HG03342 (cell line): ENCODE results near the gene CBX3.
"Not testable (repeated sequence)": the region's sequence is repeated elsewhere in the genome, so short reads cannot be mapped to it uniquely, and the experiment has no call there.

Source experiments
- ATAC-seq: cut with Tn5 transposase; IDR thresholded peaks from one replicate; pipeline ENCODE4 v1.9.1; 2021; ENCODE audit warnings: mild to moderate bottlenecking, moderate library complexity; ENCODE audit not compliant: unreplicated experiment

Gene CBX3

GRCh38 chr7:26169271-26169670 lies 32.3 kb upstream of the CBX3 start:
- no peak for ATAC-seq

DNA sequence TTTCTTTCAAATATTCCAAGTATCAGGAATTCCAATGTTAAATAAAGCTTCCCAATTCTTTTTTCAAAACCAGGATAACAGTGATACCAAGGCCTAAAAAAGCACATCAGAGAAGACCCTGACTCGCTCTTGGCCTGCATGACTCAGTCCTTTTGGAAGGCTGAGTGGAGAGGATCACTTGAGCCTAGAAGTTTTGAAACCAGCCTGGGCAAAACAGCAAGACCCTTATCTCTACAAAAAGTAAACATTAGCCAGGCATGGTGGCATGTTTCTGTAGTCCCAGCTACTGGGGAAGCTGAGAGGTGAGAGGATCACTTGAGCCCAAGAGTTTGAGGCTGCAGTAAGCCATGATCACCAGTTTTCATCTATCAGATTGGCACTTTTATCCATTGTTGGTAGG lies 30.9 kb upstream of the CBX3 start:
- no peak for ATAC-seq

DNA sequence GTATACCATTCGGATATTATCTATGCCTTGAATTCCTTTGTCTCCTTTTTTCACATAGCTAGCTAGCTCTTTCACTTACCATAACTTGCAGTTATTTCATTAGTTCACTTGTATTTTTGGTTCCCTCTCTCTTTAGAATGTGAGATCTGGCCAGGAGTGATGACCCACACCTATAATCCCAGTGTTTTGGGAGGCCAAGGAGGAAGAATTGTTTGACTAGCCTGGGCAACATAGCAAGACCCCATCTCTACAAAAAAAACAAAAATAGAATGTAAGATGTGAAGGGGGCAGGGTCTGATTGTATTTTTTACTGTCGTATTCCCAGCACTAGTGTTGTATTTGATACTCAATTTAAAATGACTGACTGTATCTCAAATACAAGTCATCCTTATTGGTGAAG lies 29.9 kb upstream of the CBX3 start:
- no peak for ATAC-seq

- no peak for ATAC-seq
Observed at GRCh38 chr7:26172048-26172447, 29.5 kb upstream of the CBX3 start.

- not testable (repeated sequence) for ATAC-seq
Observed at GRCh38 chr7:26175903-26176302, 25.6 kb upstream of the CBX3 start.

- ATAC-seq: not testable (repeated sequence)
Observed at GRCh38 chr7:26176696-26177095, 24.8 kb upstream of the CBX3 start.

- ATAC-seq: not testable (repeated sequence)
Observed at GRCh38 chr7:26177269-26177668, 24.3 kb upstream of the CBX3 start.

DNA sequence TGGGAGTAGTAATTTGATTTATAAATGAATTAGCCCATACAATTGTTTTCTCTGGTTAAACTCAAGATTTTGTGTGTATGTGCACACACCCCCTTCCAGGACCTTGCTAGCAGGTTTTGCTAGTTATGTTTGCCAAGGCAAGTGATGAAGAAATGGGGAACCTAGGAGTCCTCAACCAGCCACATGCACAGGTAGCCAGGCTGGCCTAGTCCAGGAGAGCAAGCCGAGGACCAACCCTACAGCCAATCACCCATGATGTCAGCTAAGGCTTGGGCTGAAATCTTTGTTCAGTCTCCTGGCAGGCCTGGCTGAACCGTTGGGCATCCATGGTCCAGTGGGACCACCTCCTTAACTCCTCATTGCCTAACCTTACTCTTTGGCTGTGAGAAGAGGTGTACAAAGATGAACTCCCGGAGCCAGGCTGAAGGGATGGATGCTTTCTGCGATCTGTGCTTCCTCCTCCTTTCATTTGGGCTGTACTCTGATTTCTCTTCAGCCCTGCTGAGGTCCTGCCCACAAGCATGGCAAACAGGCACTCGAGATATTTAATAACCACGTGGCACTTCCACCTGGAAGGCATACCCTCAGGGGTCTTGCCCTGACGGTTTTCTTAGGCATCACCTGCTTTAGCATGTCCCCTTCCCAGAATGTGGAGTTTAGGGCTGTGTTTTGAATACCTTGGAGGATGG lies 23.1 kb upstream of the CBX3 start:
- ATAC-seq: no peak

- no peak for ATAC-seq
Observed at GRCh38 chr7:26179422-26179821, 22.1 kb upstream of the CBX3 start.

DNA sequence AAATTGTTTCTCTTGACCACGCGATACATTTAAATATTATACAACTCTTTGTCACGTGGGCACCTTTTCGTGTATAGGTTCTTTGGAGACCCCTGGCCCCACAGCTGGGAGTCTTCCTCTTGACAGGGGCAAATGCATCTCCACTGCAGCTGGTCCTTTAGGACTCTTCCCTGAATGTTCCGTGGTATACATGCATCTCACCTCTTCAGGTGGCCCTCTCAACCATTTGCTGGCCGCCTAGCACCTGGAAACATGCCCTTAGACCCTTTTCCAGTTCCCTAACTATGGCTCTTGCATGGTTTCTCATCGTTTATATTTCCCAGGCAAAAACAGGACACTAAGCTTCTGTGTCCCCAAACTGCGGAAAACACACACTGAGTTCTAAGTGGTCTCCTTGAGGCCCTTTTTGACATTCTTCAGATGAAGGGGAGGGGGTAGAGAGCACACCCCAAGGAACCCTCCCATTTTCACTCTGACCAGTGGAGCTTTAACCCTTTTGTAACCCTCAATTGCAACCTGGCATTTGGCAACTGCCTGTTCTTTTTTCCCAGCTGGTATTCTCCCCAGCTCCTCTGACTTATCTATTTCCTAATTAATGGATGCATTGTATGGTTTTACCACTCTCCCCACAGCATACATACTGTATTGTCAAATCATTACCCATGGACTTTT lies 21.6 kb upstream of the CBX3 start:
- ATAC-seq: no peak

DNA sequence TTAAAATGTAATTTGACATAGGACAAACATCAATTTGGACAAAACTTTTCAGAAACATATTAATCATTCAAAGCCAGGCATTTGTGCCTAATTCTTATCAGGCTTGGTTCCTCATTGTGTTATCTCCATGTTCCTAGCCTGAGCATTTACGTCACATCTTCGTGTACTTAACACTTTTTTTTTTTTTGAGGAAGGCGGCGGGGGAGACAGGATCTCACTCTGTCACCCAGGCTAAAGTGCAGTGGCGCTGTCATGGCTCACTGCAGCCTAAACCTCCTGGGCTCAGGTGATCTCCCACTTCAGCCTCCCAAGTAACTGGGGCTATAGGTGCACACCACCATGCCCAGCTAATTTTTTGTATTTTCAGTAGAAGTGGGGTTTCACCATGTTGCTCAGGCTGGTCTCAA lies 20.8 kb upstream of the CBX3 start:
- no peak for ATAC-seq

DNA sequence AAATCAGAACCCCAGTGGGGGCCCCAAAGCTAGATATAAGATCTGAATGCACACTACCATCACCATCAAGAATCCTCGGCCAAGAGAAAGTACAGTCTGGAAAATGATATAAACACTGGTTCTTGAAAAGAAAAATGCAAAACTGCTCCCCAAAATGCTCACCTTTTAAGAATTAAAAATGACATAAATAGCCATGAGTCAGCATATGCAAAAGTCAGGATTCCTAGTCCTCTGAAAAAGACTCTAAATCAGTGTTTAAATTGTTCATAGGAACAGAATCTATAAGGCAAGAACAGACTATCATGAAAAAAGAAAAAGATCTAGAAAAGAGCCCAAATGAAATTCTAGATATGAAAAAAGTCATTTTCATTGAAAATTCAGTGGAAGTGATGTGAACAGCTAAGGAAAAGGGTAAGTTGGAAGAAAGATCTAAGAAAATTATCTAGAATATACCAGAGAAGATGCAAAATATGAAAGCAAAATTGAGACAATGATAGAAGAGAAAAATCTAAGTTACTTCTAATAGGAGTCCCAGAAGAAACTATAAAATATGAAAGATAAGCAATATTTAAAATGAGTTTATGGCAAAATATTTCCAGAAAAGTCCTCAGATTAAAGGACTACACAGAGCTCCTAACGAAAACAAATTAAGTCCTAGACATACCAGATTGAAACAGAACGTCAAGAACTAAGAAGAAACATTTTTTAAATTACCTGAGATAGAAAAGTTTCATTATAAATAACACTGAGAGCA lies 19.9 kb upstream of the CBX3 start:
- ATAC-seq: no peak

DNA sequence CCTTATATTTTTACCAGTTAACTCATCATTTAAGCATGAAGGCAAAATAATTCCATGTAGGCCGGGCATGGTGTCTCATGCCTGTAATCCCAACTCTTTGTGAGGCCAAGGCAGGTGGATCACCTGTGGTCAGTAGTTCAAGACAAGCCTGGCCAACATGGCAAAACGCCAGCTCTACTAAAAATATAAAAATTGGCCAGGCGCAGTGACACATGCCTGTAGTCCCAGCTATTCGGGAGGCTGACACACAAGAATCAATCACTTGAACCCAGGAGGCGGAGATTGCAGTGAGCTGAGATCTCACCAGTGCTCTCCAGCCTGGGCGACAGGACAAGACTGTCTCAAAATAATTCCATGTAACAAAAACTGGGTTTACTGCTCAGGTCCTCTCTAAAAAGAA lies 19.3 kb upstream of the CBX3 start:
- no peak for ATAC-seq

DNA sequence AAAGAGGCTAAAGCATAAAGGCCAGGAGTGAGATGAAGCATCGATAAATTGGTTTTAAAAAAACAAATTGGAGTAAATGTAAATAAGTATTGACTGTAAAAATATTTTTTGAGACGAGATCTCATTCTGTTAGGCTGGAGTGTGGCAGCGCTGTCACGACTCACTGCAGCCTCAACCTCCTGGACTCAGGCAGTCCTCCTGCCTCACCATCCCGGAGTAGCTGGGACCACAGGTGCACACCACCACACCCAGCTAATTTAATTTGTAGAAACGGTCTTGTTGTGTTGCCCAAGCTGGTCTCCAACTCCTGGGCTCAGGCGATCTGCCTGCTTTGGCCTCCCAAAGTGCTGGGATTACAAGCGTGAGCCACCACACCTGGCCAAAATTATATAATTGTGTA lies 18.8 kb upstream of the CBX3 start:
- ATAC-seq: no peak

DNA sequence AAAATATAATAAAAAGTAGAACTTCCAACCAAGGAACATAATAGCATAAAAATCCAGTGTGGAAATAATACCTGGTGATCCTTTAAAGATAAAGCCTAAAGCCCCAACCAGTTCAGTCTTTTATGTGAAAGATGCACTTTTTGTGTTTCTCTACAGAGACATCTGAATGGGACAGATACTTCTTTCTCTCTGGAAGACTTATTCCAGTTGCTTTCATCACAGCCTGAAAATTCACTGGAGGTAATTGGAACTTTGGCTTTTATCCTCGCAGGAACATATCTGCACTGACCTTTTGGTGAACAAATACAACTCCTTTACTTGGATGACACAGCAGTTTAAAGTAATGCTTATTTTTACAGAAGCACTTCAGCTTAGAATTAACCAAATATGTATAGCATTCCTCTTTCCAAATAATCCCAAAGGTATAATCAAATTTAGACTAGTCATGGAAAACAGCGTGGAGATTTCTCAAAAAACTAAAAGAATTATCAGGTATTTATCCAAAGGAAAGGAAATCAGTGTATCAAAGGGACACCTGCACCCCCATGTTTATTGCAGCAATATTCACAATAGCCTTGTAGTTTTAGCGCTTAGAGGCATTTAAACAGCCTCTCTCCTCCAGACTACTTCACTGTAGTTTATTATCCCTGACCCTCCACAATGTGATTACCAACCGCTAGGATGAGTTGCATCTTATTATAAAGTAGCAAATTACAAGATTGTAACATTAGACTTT lies 17.8 kb upstream of the CBX3 start:
- ATAC-seq: no peak

DNA sequence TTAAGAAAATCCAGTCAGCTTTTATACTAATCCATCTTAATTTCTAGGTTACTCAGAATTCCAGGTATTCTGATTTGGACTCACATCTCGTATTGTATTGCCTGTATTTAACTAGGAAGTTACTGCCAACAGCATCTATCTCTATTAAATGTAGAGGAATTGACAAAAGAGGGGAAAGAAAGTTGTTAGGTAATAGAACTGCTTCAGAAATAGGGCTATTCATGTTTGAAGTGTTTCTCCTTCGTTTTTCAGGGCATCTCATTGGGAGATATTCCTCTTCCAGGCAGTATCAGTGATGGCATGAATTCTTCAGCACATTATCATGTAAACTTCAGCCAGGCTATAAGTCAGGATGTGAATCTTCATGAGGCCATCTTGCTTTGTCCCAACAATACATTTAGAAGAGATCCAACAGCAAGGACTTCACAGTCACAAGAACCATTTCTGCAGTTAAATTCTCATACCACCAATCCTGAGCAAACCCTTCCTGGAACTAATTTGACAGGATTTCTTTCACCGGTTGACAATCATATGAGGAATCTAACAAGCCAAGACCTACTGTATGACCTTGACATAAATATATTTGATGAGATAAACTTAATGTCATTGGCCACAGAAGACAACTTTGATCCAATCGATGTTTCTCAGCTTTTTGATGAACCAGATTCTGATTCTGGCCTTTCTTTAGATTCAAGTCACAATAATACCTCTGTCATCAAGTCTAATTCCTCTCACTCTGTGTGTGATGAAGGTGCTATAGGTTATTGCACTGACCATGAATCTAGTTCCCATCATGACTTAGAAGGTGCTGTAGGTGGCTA lies 17.1 kb upstream of the CBX3 start:
- not testable (repeated sequence) for ATAC-seq

GRCh38 chr7:26185131-26185843 lies 16.3 kb upstream of the CBX3 start:
- no peak for ATAC-seq

DNA sequence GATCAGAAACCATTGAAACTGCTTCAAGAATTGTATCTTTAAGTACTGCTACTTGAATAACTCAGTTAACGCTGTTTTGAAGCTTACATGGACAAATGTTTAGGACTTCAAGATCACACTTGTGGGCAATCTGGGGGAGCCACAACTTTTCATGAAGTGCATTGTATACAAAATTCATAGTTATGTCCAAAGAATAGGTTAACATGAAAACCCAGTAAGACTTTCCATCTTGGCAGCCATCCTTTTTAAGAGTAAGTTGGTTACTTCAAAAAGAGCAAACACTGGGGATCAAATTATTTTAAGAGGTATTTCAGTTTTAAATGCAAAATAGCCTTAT lies 15.7 kb upstream of the CBX3 start:
- ATAC-seq: no peak

DNA sequence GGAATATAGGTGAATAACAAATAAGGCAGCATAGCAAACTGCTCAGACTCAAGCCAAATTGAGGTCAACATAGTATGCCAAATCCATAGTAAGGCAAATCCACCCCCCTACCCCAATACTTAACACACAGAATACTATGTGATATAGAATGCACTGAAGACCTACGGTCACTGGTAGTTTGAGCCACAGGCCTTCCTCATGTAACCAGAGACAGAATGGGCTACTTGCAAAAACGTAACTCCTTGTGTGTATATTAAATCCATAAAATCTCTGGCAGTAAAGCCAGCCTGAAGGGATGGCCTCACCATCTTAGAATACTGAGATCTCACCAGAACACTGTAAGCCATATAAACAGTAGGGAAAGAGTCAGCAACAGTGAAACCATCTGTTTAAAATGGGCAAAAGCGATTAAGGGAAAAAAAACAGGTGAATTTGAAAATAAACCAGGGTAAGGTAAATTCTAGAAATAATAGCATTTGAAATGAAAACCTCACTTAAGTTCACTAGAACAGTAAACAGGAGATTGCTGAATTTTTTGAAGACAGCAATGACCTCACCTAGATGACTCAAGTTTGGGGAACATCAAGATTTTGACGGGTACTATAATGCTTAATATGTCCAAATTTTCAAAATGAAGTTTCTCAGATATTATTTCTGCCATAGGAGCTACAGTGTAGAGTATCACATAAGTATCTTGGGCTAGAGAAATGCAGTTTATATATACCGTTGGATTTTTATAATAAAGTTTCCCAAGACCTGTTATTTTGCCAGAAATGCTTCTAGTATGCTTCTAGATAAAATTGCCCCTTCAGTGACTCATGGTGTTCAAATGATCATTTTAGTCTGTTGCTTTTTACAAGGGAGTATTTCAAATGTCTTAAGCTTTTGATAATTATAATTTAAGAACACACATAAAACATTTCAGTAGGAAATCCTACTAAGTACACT lies 14.9 kb upstream of the CBX3 start:
- ATAC-seq: no peak
